IMR-90 (cell line): ENCODE results near the gene RNU1-3.
"Not testable (repeated sequence)": the region's sequence is repeated elsewhere in the genome, so short reads cannot be mapped to it uniquely, and the experiment has no call there.

Experiments
- BHLHE40 ChIP-seq: fragments of 150-350 bp; IDR thresholded peaks from 2 replicates; pipeline ENCODE4 v1.6.1; 2016; ENCODE audit warnings: mild to moderate bottlenecking, low read depth, low read length
- CEBPB ChIP-seq: IDR thresholded peaks from 2 replicates; pipeline ENCODE4 v1.6.1; 2012; ENCODE audit warnings: low read depth, low read length, improper control_type of control experiment
- CTCF ChIP-seq: conservative IDR thresholded peaks from 2 replicates; pipeline ENCODE4 v1.5.1; 2012; ENCODE audit warnings: mild to moderate bottlenecking, low read depth, low read length, improper control_type of control experiment
- ELK1 ChIP-seq: fragments of 150-350 bp; IDR thresholded peaks from 2 replicates; pipeline ENCODE4 v1.6.1; 2016; ENCODE audit warnings: low read depth, mild to moderate bottlenecking, low read length, moderate library complexity, borderline replicate concordance
- FOS ChIP-seq: fragments of 150-350 bp; IDR thresholded peaks from 2 replicates; pipeline ENCODE4 v1.6.1; 2016; ENCODE audit warnings: low read depth, low read length
- MAZ ChIP-seq: IDR thresholded peaks from 2 replicates; pipeline ENCODE4 v1.6.1; 2012; ENCODE audit warnings: low read depth, mild to moderate bottlenecking, low read length, improper control_type of control experiment, moderate library complexity, borderline replicate concordance
- POLR2A ChIP-seq: IDR thresholded peaks from 2 replicates; pipeline ENCODE4 v1.6.1; 2012; ENCODE audit warnings: mild to moderate bottlenecking, low read depth, low read length
- RAD21 ChIP-seq: IDR thresholded peaks from 2 replicates; pipeline ENCODE4 v1.6.1; 2012; ENCODE audit warnings: low read length, improper control_type of control experiment
- RCOR1 ChIP-seq: IDR thresholded peaks from 2 replicates; pipeline ENCODE4 v1.6.1; 2012; ENCODE audit warnings: mild to moderate bottlenecking, low read length, improper control_type of control experiment; ENCODE audit not compliant: insufficient replicate concordance
- RFX5 ChIP-seq: IDR thresholded peaks from 2 replicates; pipeline ENCODE4 v1.8.0; 2012; ENCODE audit warnings: low read depth, mild to moderate bottlenecking, low read length, moderate library complexity
- TF ChIP-seq, protein P1 (sequence below): fragments of 150-350 bp; IDR thresholded peaks from 2 replicates; pipeline ENCODE4 v1.6.1; 2017; ENCODE audit warnings: mild to moderate bottlenecking, antibody characterized with exemption, low read length, low read depth

DNA sequence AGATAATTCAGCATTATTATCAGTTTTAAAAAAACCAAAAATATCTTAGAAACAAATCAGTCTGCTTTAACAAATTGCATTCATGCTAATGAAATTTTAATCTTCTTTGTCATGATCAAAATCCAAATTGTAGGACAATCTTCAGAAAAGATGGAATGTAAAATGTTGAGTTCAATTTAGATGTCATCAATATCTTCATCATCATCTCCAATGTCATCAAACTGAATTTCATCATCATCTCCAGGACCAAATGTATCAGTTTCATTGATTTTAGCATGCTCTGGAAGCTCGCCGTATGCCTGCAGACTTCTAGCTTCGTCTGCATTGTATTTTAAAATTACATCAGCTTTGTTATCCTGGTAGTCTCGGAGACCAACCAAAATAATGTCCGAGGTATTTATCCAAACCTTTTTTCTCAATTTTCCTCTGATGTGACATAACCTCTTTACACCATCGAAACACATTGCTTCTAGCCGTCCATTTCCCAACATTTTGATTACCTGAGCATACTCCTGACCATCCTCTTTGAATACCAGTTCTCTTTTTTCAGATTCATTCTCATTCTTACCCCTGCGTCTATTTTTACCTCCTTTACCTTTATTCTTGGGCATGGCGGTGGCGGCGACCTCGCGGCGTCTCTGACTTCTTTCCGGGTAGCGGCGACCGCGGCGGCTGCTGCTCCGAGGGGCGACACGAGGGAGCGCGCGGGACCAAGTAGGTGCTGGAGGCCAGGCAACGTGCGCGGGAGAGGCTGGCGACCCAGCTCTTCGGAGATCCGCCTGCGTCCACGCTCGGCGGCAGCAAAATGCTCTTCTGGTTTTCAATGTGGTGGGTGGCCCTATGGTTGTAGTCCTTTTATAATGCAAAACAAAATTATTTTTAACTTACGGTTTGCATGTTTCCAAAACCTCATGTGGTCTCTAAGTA lies 19.0 kb upstream of the RNU1-3 start:
- not testable (repeated sequence) for TF ChIP-seq MAZ, RAD21, POLR2A, CTCF, ELK1, RCOR1, RFX5, CEBPB, FOS, BHLHE40
- TF ChIP-seq, protein P1, sequence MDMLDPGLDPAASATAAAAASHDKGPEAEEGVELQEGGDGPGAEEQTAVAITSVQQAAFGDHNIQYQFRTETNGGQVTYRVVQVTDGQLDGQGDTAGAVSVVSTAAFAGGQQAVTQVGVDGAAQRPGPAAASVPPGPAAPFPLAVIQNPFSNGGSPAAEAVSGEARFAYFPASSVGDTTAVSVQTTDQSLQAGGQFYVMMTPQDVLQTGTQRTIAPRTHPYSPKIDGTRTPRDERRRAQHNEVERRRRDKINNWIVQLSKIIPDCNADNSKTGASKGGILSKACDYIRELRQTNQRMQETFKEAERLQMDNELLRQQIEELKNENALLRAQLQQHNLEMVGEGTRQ, result not testable (repeated sequence)
